Measurements from ENCODE around the gene NTS.

Gene NTS

GRCh38 chr12:85923767-85924331 lies 49.8 kb downstream of the NTS start:
- no peak for DNase-seq

- no peak for DNase-seq
Measured at GRCh38 chr12:85927166-85927565, 53.1 kb downstream of the NTS start.

Data from amniotic stem cell (primary cell).